Esophagus squamous epithelium (tissue), 4 donors: ENCODE results near the gene SLC4A4.

Experiments used
- CTCF ChIP-seq, 6 experiments: fragments of 450-650 bp in 4 of 6; fragments of 200-600 bp in 2 of 6; sonication (generic) in 2 of 6; IDR thresholded peaks; one replicate each; pipeline ENCODE4 v1.5.1; 2016 to 2019; ENCODE audit warnings: antibody characterized with exemption in 6 of 6, mild to moderate bottlenecking in 4 of 6, moderate library complexity in 4 of 6
- POLR2A ChIP-seq, 4 donors: fragments of 450-650 bp; IDR thresholded peaks; one replicate each; pipeline ENCODE4 v1.6.1; 2017; ENCODE audit warnings: antibody characterized with exemption in 4 of 4, mild to moderate bottlenecking in 4 of 4, moderate library complexity in 3 of 4

- TF ChIP-seq CTCF (IDR thresholded peaks at IDR 0.05) (no peak), POLR2A (IDR thresholded peaks at IDR 0.05) (no peak)
Measured at GRCh38 chr4:71460371-71460770, 121.6 kb downstream of the SLC4A4 start.
